Endothelial cell of umbilical vein (primary cell): ENCODE results near the gene TARS2. TPM values are rescaled to one million over a fixed set of nuclear protein-coding genes. Genes with fewer than 3 reads are reported as not detected.

Experiments
- BruUV-seq: library from RNA; stranded (reverse); fragments of 400-500 nt; replicated peaks from 2 replicates; lab custom pipeline; 2021; lab: Mats Ljungman, UMichigan
- CTCF ChIA-PET: fragments of 300-600, 350-600 bp; sonication (Branson Sonifier 250); formaldehyde crosslinking; loops from one replicate; lab custom pipeline; 2021; ENCODE audit warnings: antibody characterized with exemption, inconsistent platforms; lab: Charles Lee
- POLR2A ChIA-PET: fragments of 300-600, 350-600 bp; sonication (Branson Sonifier 250); formaldehyde crosslinking; loops from one replicate; lab custom pipeline; 2021; ENCODE audit warnings: antibody characterized with exemption, inconsistent platforms; lab: Charles Lee
- DNase-seq: peaks from one replicate; pipeline ENCODE4 v3.0.0-alpha.2; 2011; ENCODE audit warnings: low read depth, low spot score
- FAIRE-seq: peaks from 2 replicates; lab custom pipeline; 2011; peaks lifted over from hg19 to GRCh38; lab: Jason Lieb, UNC
- H2AFZ ChIP-seq: 2 replicates; pipeline ENCODE4 v1.6.0; 2012; ENCODE audit warnings: low read depth, low read length, control low read depth, inconsistent platforms
- H3K27ac ChIP-seq: 2 replicates; pipeline ENCODE4 v1.5.1; 2011; ENCODE audit warnings: low read depth, mild to moderate bottlenecking, control low read depth, low read length, moderate library complexity; ENCODE audit not compliant: insufficient read depth
- H3K27me3 ChIP-seq, 2 experiments: 2 replicates each; pipeline versions ENCODE4 v1.6.0 to v1.6.1; 2011; ENCODE audit warnings: low read length in 2 of 2, mixed read lengths in 1 of 2; ENCODE audit not compliant: control insufficient read depth in 2 of 2, insufficient read depth in 2 of 2
- H3K36me3 ChIP-seq, 2 experiments: 2 replicates in 1 of 2; 3 replicates in 1 of 2; pipeline ENCODE4 v1.5.1; 2011; ENCODE audit warnings: low read length in 2 of 2, mild to moderate bottlenecking in 1 of 2, moderate library complexity in 1 of 2; ENCODE audit not compliant: control insufficient read depth in 2 of 2, insufficient read depth in 2 of 2; ENCODE audit errors: extremely low read depth in 1 of 2
- H3K4me1 ChIP-seq: 3 replicates; pipeline ENCODE4 v1.5.1; 2011; ENCODE audit warnings: mild to moderate bottlenecking, low read length; ENCODE audit not compliant: control insufficient read depth, insufficient read depth; ENCODE audit errors: extremely low read depth
- H3K4me2 ChIP-seq: 2 replicates; pipeline ENCODE4 v1.6.1; 2011; ENCODE audit warnings: low read length, control low read depth, mixed read lengths; ENCODE audit not compliant: insufficient read depth
- H3K4me3 ChIP-seq, 3 experiments: fragments of 200-600 bp in 1 of 3; sonication (generic), shearing (Covaris generic) in 1 of 3; replicated peaks in 1 of 3; 2 replicates each; pipeline ENCODE4 v1.5.1; 2011 to 2016; ENCODE audit warnings: control low read depth in 3 of 3, low read length in 3 of 3, mild to moderate bottlenecking in 2 of 3, inconsistent platforms in 1 of 3, low read depth in 1 of 3, moderate library complexity in 1 of 3; ENCODE audit not compliant: insufficient read depth in 1 of 3
- H3K79me2 ChIP-seq: 2 replicates; pipeline ENCODE4 v1.6.0; 2012; ENCODE audit warnings: low read length, inconsistent platforms; ENCODE audit not compliant: control insufficient read depth, insufficient read depth
- H3K9ac ChIP-seq: replicated peaks from 2 replicates; pipeline ENCODE3; 2011; ENCODE audit warnings: low read length, control low read depth; ENCODE audit not compliant: insufficient read depth; ENCODE audit errors: extremely low read depth
- H3K9me1 ChIP-seq: replicated peaks from 3 replicates; pipeline ENCODE4 v1.6.0; 2011; ENCODE audit warnings: mild to moderate bottlenecking, low read length; ENCODE audit not compliant: control insufficient read depth, insufficient read depth; ENCODE audit errors: extremely low read depth
- H3K9me3 ChIP-seq: replicated peaks from 2 replicates; pipeline ENCODE4 v1.5.1; 2012; ENCODE audit warnings: low read length, inconsistent platforms; ENCODE audit not compliant: control insufficient read depth, insufficient read depth
- H4K20me1 ChIP-seq: replicated peaks from 2 replicates; pipeline ENCODE3; 2011; ENCODE audit warnings: mild to moderate bottlenecking, low read length; ENCODE audit not compliant: control insufficient read depth, insufficient read depth; ENCODE audit errors: extremely low read depth
- CTCF ChIP-seq, 2 donors: IDR thresholded peaks; 1 replicate in 1 of 2; 2 replicates in 1 of 2; pipeline ENCODE4 v1.5.1; 2011; ENCODE audit warnings: low read length in 2 of 2, mild to moderate bottlenecking in 2 of 2, moderate library complexity in 2 of 2, control low read depth in 1 of 2, inconsistent platforms in 1 of 2, low read depth in 1 of 2; ENCODE audit not compliant: insufficient read depth in 1 of 2; ENCODE audit errors: extremely low read depth in 1 of 2
- EZH2 ChIP-seq: IDR thresholded peaks from 2 replicates; pipeline ENCODE4 v1.6.1; 2012; ENCODE audit warnings: borderline replicate concordance, low read depth, mild to moderate bottlenecking, moderate library complexity, low read length, inconsistent platforms; ENCODE audit not compliant: severe bottlenecking
- FOS ChIP-seq: IDR thresholded peaks from 2 replicates; pipeline ENCODE4 v1.6.1; 2011; ENCODE audit warnings: mild to moderate bottlenecking, low read length, moderate library complexity, borderline replicate concordance; ENCODE audit not compliant: insufficient read depth
- GATA2 ChIP-seq: IDR thresholded peaks from 2 replicates; pipeline ENCODE4 v1.7.0; 2011; ENCODE audit warnings: low read depth, mild to moderate bottlenecking, moderate library complexity, mixed read lengths, low read length; ENCODE audit not compliant: insufficient read length, insufficient read depth
- JUN ChIP-seq: IDR thresholded peaks from 2 replicates; pipeline ENCODE4 v1.6.1; 2011; ENCODE audit warnings: borderline replicate concordance, low read depth; ENCODE audit not compliant: insufficient read length, insufficient read depth
- MYC ChIP-seq: IDR thresholded peaks from one replicate; pipeline ENCODE4 v1.6.1; 2011; ENCODE audit warnings: mild to moderate bottlenecking, low read depth, low read length
- POLR2A ChIP-seq: IDR thresholded peaks from 2 replicates; pipeline ENCODE4 v1.6.1; 2012; ENCODE audit warnings: low read depth, mild to moderate bottlenecking, control low read depth, low read length
- POLR2AphosphoS5 ChIP-seq: IDR thresholded peaks from 2 replicates; pipeline ENCODE4 v1.6.1; 2012; ENCODE audit warnings: low read depth, mild to moderate bottlenecking, control low read depth, low read length, moderate library complexity; ENCODE audit not compliant: insufficient read depth
- dilution Hi-C: fragments of 300-500 bp; cut with MboI; formaldehyde crosslinking; loops from one replicate; pipeline ENCODE4 v1.15.0; 2019; ENCODE audit warnings: low sequenced_read_pairs; ENCODE audit not compliant: extremely low pct_ligation_motif_present
- intact Hi-C: fragments of 100-400 bp; cut with micrococcal nuclease; formaldehyde crosslinking; loops from one replicate; pipeline ENCODE4 v1.10.0; 2022
- polyA plus RNA-seq, 4 experiments: library from polyadenylated mRNA; depleted of rRNA in 3 of 4; stranded (reverse) in 3 of 4; unstranded in 1 of 4; fragments of >200 nt; gene quantifications; 2 replicates each; pipeline versions ENCODE4 v1.2.1 to v1.2.3, GENCODE V29; 2011 to 2012; ENCODE audit warnings: missing spikeins in 1 of 4
- total RNA-seq: library from RNA; stranded (reverse); gene quantifications from 2 replicates; pipeline ENCODE4 v1.2.3, GENCODE V29; 2021
- TF ChIP-seq, protein P1 (sequence below): IDR thresholded peaks from 2 replicates; pipeline ENCODE4 v1.6.1; 2011; ENCODE audit not compliant: insufficient read depth, insufficient read length

Gene TARS2
- total and polyA plus RNA-seq, 2 donors (not counting 3 experiments of a cell fraction or from before 2014, with no cell fraction given): 21.5 to 22.0 TPM

- intact Hi-C loops: loop anchor here (1.0 to 2.0 kb wide), 4 partner anchors 18 to 278 kb away; partner anchors contain the start of genes FALEC and TARS2
- dilution Hi-C loops: no loop called here
- Histone ChIP-seq H3K9me3 (no peaks in the 10 kb centered on the region), H3K27ac (no peak overlapping the region), H3K4me1 (no peaks in the 10 kb centered on the region), H3K4me2 (no peak overlapping the region), H2AFZ (no peak overlapping the region), H3K27me3 (no peaks in the 10 kb centered on the region), H3K36me3 (no peaks in the 10 kb centered on the region), H3K4me3 (no peak overlapping the region), H4K20me1 (no peaks in the 10 kb centered on the region), H3K79me2 (no peaks in the 10 kb centered on the region), H3K9ac (no peak overlapping the region), H3K9me1 (no peaks in the 10 kb centered on the region)
- ChIA-PET CTCF (interaction anchor here (0.6 to 3.7 kb wide), 33 partner anchors 9 to 463 kb away, joined by 3 to 24 read pairs (median 4); partner anchors contain the start of genes ADAMTSL4, C1orf54, ECM1 and FALEC), POLR2A (no interaction called here)
- no peak for DNase-seq
- no TSS peak for BruUV-seq
- no peak for FAIRE-seq
- TF ChIP-seq MYC: no peak
- no peak for TF ChIP-seq EZH2
- TF ChIP-seq CTCF (IDR thresholded peaks at IDR 0.05; ENCODE audit: extremely low read depth in 1 of 2, insufficient read depth in 1 of 2, low read depth in 1 of 2, low read length in 2 of 2): no peak
- TF ChIP-seq POLR2AphosphoS5: no peak
- no peak for TF ChIP-seq POLR2A
- TF ChIP-seq, protein P1, sequence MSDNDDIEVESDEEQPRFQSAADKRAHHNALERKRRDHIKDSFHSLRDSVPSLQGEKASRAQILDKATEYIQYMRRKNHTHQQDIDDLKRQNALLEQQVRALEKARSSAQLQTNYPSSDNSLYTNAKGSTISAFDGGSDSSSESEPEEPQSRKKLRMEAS: no peak
- no peak for TF ChIP-seq FOS
- TF ChIP-seq GATA2: no peak
- TF ChIP-seq JUN: no peak
Measured at GRCh38 chr1:150532860-150533259, 45.6 kb downstream of the TARS2 start.
